Neutrophil (primary cell): ENCODE results near the gene CDKN2AIPNL.

Experiments
- H3K27ac ChIP-seq: fragments of 200-600 bp; sonication (generic); 2 replicates; pipeline ENCODE4 v1.5.1; 2016; ENCODE audit warnings: mild to moderate bottlenecking, moderate library complexity
- H3K27me3 ChIP-seq: fragments of 200-600 bp; sonication (generic); 2 replicates; pipeline ENCODE4 v1.6.0; 2016; ENCODE audit warnings: mild to moderate bottlenecking
- H3K36me3 ChIP-seq: fragments of 200-600 bp; sonication (generic); 2 replicates; pipeline ENCODE4 v1.5.1; 2017
- H3K4me1 ChIP-seq, 2 experiments: fragments of 200-600 bp in 1 of 2; sonication (generic) in 1 of 2; 1 replicate in 1 of 2; 2 replicates in 1 of 2; pipeline versions ENCODE4 v1.5.1 to v1.6.1; 2013 to 2016; ENCODE audit warnings: low read depth in 1 of 2, low read length in 1 of 2, mild to moderate bottlenecking in 1 of 2, moderate library complexity in 1 of 2; ENCODE audit not compliant: control insufficient read depth in 1 of 2, insufficient read depth in 1 of 2
- H3K4me3 ChIP-seq, 2 experiments: fragments of 200-600 bp in 1 of 2; sonication (generic) in 1 of 2; 1 replicate in 1 of 2; 2 replicates in 1 of 2; pipeline ENCODE4 v1.5.1; 2013 to 2016; ENCODE audit warnings: low read depth in 1 of 2, low read length in 1 of 2, mild to moderate bottlenecking in 1 of 2, moderate library complexity in 1 of 2
- H3K9me3 ChIP-seq: fragments of 200-600 bp; sonication (generic); 2 replicates; pipeline ENCODE4 v1.5.1; 2016
- CTCF ChIP-seq: fragments of 200-600 bp; sonication (generic); IDR thresholded peaks from 2 replicates; pipeline ENCODE4 v1.5.1; 2016; ENCODE audit warnings: antibody characterized with exemption

Gene CDKN2AIPNL

GRCh38 chr5:134451225-134451935, 39.7 kb upstream of the CDKN2AIPNL start:
- no peaks in the 10 kb centered on the region for H3K4me1 ChIP-seq
- no peak overlapping the region for H3K4me3 ChIP-seq
- no peaks in the 10 kb centered on the region for H3K9me3 ChIP-seq
- no peaks in the 10 kb centered on the region for H3K36me3 ChIP-seq
- H3K27me3 ChIP-seq, result no peaks in the 10 kb centered on the region
- no peak overlapping the region for H3K27ac ChIP-seq
- no peak for TF ChIP-seq CTCF

- no peak for TF ChIP-seq CTCF
- no peak overlapping the region for H3K27ac ChIP-seq
- no peak overlapping the region for H3K4me3 ChIP-seq
- no peaks in the 10 kb centered on the region for H3K27me3 ChIP-seq
- no peaks in the 10 kb centered on the region for H3K36me3 ChIP-seq
- no peaks in the 10 kb centered on the region for H3K4me1 ChIP-seq
- no peaks in the 10 kb centered on the region for H3K9me3 ChIP-seq
Observed at GRCh38 chr5:134450374-134450773, 38.7 kb upstream of the CDKN2AIPNL start.

GRCh38 chr5:134449167-134449566, 37.5 kb upstream of the CDKN2AIPNL start:
- H3K36me3 ChIP-seq, result no peaks in the 10 kb centered on the region
- no peaks in the 10 kb centered on the region for H3K27me3 ChIP-seq
- H3K4me1 ChIP-seq, result no peaks in the 10 kb centered on the region
- H3K27ac ChIP-seq, result no peak overlapping the region
- TF ChIP-seq CTCF, result no peak
- no peaks in the 10 kb centered on the region for H3K9me3 ChIP-seq
- no peak overlapping the region for H3K4me3 ChIP-seq

GRCh38 chr5:134447815-134448520, 36.3 kb upstream of the CDKN2AIPNL start:
- H3K36me3 ChIP-seq, result no peaks in the 10 kb centered on the region
- no peaks in the 10 kb centered on the region for H3K27me3 ChIP-seq
- H3K4me3 ChIP-seq, result no peak overlapping the region
- no peaks in the 10 kb centered on the region for H3K9me3 ChIP-seq
- no peak overlapping the region for H3K27ac ChIP-seq
- TF ChIP-seq CTCF, result no peak
- no peaks in the 10 kb centered on the region for H3K4me1 ChIP-seq

- Histone ChIP-seq H3K27me3 (no peaks in the 10 kb centered on the region), H3K36me3 (no peaks in the 10 kb centered on the region), H3K4me3 (no peak overlapping the region), H3K9me3 (no peaks in the 10 kb centered on the region), H3K27ac (no peak overlapping the region), H3K4me1 (no peaks in the 10 kb centered on the region)
- no peak for TF ChIP-seq CTCF
Observed at GRCh38 chr5:134446938-134447337, 35.3 kb upstream of the CDKN2AIPNL start.
